HepG2 (cell line): ENCODE measurements around the gene ENKUR. TPM values are rescaled to one million over a fixed set of nuclear protein-coding genes. Genes with fewer than 3 reads are reported as not detected.

Experiments used
- CCAR2 ChIP-seq: fragments of 200-400 bp; formaldehyde crosslinking; optimal IDR thresholded peaks from 2 replicates; pipeline ENCODE3; 2018; ENCODE audit warnings: low read depth, mild to moderate bottlenecking, low read length, moderate library complexity
- CREM ChIP-seq, 2 experiments: sonication (generic) in 1 of 2; formaldehyde crosslinking in 1 of 2; IDR thresholded peaks; 2 replicates each; pipeline versions ENCODE4 v1.4.0 to v1.6.1; 2016 to 2020; ENCODE audit warnings: antibody characterized with exemption in 1 of 2, mild to moderate bottlenecking in 1 of 2, missing genetic modification reagents in 1 of 2
- E2F2 ChIP-seq: sonication (generic); formaldehyde crosslinking; IDR thresholded peaks from 2 replicates; pipeline ENCODE4 v1.4.0; 2020; ENCODE audit warnings: missing genetic modification reagents, borderline replicate concordance
- ETV5 ChIP-seq: IDR thresholded peaks from 2 replicates; pipeline ENCODE4 v1.6.1; 2018; ENCODE audit warnings: missing biosample characterization, missing genetic modification reagents, inconsistent platforms, borderline replicate concordance
- ETV6 ChIP-seq: sonication (generic); formaldehyde crosslinking; conservative IDR thresholded peaks from 2 replicates; pipeline ENCODE4 v1.4.0; 2020; ENCODE audit warnings: missing genetic modification reagents
- FOXP1 ChIP-seq, 2 experiments: fragments of 450-650 bp in 1 of 2; IDR thresholded peaks; 2 replicates each; pipeline ENCODE4 v1.6.1; 2017 to 2018; ENCODE audit warnings: antibody characterized with exemption in 1 of 2
- NPAS2 ChIP-seq: sonication (generic); formaldehyde crosslinking; IDR thresholded peaks from 2 replicates; pipeline ENCODE4 v1.8.0; 2022; ENCODE audit warnings: mild to moderate bottlenecking, missing genetic modification reagents, borderline replicate concordance
- PITX1 ChIP-seq: sonication (generic); formaldehyde crosslinking; IDR thresholded peaks from 2 replicates; pipeline ENCODE4 v1.5.1; 2020; ENCODE audit warnings: mild to moderate bottlenecking, missing genetic modification reagents
- RBM39 ChIP-seq: fragments of 200-400 bp; formaldehyde crosslinking; IDR thresholded peaks from one replicate; pipeline ENCODE4 v1.6.1; 2018; ENCODE audit warnings: antibody characterized with exemption, mild to moderate bottlenecking, low read depth, low read length; ENCODE audit not compliant: poor library complexity, severe bottlenecking
- RFX3 ChIP-seq: IDR thresholded peaks from 2 replicates; pipeline ENCODE4 v1.6.1; 2016; ENCODE audit warnings: missing biosample characterization, missing genetic modification reagents
- SNAI1 ChIP-seq: sonication (generic); formaldehyde crosslinking; IDR thresholded peaks from 2 replicates; pipeline ENCODE4 v1.5.0; 2020; ENCODE audit warnings: mild to moderate bottlenecking, missing genetic modification reagents, borderline replicate concordance
- TCF7L2 ChIP-seq: IDR thresholded peaks from 2 replicates; pipeline ENCODE4 v1.6.1; 2011; ENCODE audit warnings: mild to moderate bottlenecking, low read depth, low read length, moderate library complexity
- U2AF1 ChIP-seq: fragments of 200-400 bp; formaldehyde crosslinking; optimal IDR thresholded peaks from 2 replicates; pipeline ENCODE3; 2017; ENCODE audit warnings: mild to moderate bottlenecking, low read depth, low read length
- ZBTB37 ChIP-seq: sonication (generic); formaldehyde crosslinking; IDR thresholded peaks from 2 replicates; pipeline ENCODE4 v1.4.0; 2020; ENCODE audit warnings: mild to moderate bottlenecking, missing genetic modification reagents
- ZNF430 ChIP-seq: sonication (generic); formaldehyde crosslinking; IDR thresholded peaks from 2 replicates; pipeline ENCODE4 v1.9.0; 2021; ENCODE audit warnings: mild to moderate bottlenecking, missing genetic modification reagents
- ZNF615 ChIP-seq: sonication (generic); formaldehyde crosslinking; IDR thresholded peaks from 2 replicates; pipeline ENCODE4 v1.5.0; 2020; ENCODE audit warnings: mild to moderate bottlenecking, missing genetic modification reagents, borderline replicate concordance
- ZNF678 ChIP-seq: sonication (generic); formaldehyde crosslinking; IDR thresholded peaks from 2 replicates; pipeline ENCODE4 v1.4.0; 2020; ENCODE audit warnings: mild to moderate bottlenecking, missing genetic modification reagents
- ZNF7 ChIP-seq: IDR thresholded peaks from 2 replicates; pipeline ENCODE4 v1.6.1; 2016; ENCODE audit warnings: missing biosample characterization, missing genetic modification reagents
- ZNF724P ChIP-seq: sonication (generic); formaldehyde crosslinking; IDR thresholded peaks from 2 replicates; pipeline ENCODE4 v1.8.0; 2022; ENCODE audit warnings: missing genetic modification reagents, borderline replicate concordance
- ZNF816 ChIP-seq: sonication (generic); formaldehyde crosslinking; IDR thresholded peaks from 2 replicates; pipeline ENCODE4 v1.8.0; 2022; ENCODE audit warnings: missing genetic modification reagents, mild to moderate bottlenecking, borderline replicate concordance
- polyA plus RNA-seq, 8 experiments: library from polyadenylated mRNA; depleted of rRNA in 3 of 8; stranded (reverse) in 7 of 8; unstranded in 1 of 8; fragments of >200 nt; fragmentation: Illumina TruSeq in 4 of 8; extraction: Trizol in 4 of 8; gene quantifications; 2 replicates each; pipeline versions ENCODE4 v1.2.1 to v1.2.3, GENCODE V29; 2011 to 2016; ENCODE audit warnings: low read depth in 4 of 8, missing spikeins in 1 of 8, mixed read lengths in 1 of 8; ENCODE audit not compliant: insufficient read depth in 1 of 8
- total RNA-seq, 5 experiments: library from RNA; depleted of rRNA; stranded (reverse); fragments of >200 nt; fragmentation: Illumina TruSeq; extraction: Trizol; gene quantifications; 2 replicates each; pipeline ENCODE4 v1.2.3, GENCODE V29; 2016; ENCODE audit warnings: low read depth in 1 of 5
- TF ChIP-seq, protein P1 (sequence below): sonication (generic); formaldehyde crosslinking; IDR thresholded peaks from 2 replicates; pipeline ENCODE4 v1.8.0; 2023; ENCODE audit warnings: mild to moderate bottlenecking, missing genetic modification reagents
- TF ChIP-seq, protein P2 (sequence below): sonication (generic); formaldehyde crosslinking; IDR thresholded peaks from 2 replicates; pipeline ENCODE4 v1.5.0; 2020; ENCODE audit warnings: mild to moderate bottlenecking, missing genetic modification reagents

The ENKUR gene
- total and polyA plus RNA-seq, 2 of the 13 experiments (the other 11 are each of a cell fraction or from before 2014, with no cell fraction given), result 0.15 TPM

DNA sequence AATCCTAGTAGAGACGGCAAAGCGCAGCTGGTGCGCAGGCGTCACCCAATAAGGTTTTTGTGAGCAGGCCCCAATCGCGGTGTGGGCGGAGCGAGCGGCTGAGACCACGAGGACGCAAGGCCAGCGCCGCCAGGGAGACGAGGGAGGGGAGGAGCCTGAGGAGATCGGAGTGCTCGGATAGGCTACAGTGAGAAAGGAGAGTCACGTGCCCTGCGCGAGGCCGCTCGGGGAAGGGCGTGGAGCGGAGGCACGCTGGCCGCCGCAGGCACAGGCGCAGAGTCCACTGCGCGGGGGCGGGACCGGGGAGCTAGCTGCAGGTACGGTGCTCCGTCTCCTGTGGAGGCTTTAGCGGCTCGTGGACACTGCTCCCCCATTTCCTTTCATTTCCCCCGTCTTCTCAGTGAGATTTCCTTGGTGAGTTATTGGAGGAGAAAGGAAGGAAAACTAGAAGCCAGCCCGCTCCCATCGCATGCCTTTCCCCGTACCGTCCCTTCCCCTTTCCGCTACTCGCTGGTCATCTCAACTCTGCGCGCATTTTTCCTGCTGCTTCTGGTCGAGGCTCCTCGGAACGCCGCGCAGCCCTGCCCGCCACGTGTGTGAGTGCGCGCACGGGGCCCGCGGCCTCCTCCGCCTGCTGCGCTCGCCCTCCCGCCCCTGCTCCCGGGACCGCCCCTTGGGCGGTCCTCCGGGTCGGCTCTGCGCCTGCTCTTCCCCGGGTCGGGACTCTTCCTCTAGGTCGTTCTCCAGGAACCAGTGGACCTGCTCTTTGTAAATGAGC, 607 bp upstream of the ENKUR start, which contains the start of gene THNSL1 (continued):
- TF ChIP-seq RBM39 (peak; percentile 79), ZNF678 (CRISPR knock-in tag) (0 out of 2 replicates have a peak, but pooled peaks have one; percentile 92), NPAS2 (0 out of 2 replicates have a peak, but pooled peaks have one; percentile 32), U2AF1 (peak; percentile 76), ZNF430 (CRISPR knock-in tag) (peak; percentile 76; the same call in 1 of the 2 replicates), ZNF816 (CRISPR knock-in tag) (peak; percentile 93; the same call in 1 of the 2 replicates), RFX3 (CRISPR knock-in tag) (no peak), ZNF724P (peak; percentile 95), TCF7L2 (no peak), ETV6 (CRISPR knock-in tag) (peak; percentile 44; the same call in 1 of the 2 replicates), SNAI1 (CRISPR knock-in tag) (no peak), ZBTB37 (no peak), PITX1 (CRISPR knock-in tag) (peak; percentile 56; the same call in 1 of the 2 replicates), CREM (IDR thresholded peaks at IDR 0.05) (peak; percentile 25; the same call in 1 of the 2 replicates), CREM (CRISPR knock-in tag; IDR thresholded peaks at IDR 0.05) (no peak), FOXP1 (IDR thresholded peaks at IDR 0.05) (no peak), FOXP1 (CRISPR knock-in tag; IDR thresholded peaks at IDR 0.05) (no peak), ZNF615 (CRISPR knock-in tag) (peak; percentile 64; the same call in 1 of the 2 replicates), CCAR2 (no peak), ETV5 (CRISPR knock-in tag) (0 out of 2 replicates have a peak, but pooled peaks have one; percentile 23), ZNF7 (CRISPR knock-in tag) (no peak), E2F2 (CRISPR knock-in tag) (peak; percentile 97)
- TF ChIP-seq, protein P1, sequence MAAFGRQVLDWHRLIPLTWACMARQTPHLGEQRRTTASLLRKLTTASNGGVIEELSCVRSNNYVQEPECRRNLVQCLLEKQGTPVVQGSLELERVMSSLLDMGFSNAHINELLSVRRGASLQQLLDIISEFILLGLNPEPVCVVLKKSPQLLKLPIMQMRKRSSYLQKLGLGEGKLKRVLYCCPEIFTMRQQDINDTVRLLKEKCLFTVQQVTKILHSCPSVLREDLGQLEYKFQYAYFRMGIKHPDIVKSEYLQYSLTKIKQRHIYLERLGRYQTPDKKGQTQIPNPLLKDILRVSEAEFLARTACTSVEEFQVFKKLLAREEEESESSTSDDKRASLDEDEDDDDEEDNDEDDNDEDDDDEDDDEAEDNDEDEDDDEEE (CRISPR knock-in tag), result peak; percentile 79
- TF ChIP-seq, protein P2, sequence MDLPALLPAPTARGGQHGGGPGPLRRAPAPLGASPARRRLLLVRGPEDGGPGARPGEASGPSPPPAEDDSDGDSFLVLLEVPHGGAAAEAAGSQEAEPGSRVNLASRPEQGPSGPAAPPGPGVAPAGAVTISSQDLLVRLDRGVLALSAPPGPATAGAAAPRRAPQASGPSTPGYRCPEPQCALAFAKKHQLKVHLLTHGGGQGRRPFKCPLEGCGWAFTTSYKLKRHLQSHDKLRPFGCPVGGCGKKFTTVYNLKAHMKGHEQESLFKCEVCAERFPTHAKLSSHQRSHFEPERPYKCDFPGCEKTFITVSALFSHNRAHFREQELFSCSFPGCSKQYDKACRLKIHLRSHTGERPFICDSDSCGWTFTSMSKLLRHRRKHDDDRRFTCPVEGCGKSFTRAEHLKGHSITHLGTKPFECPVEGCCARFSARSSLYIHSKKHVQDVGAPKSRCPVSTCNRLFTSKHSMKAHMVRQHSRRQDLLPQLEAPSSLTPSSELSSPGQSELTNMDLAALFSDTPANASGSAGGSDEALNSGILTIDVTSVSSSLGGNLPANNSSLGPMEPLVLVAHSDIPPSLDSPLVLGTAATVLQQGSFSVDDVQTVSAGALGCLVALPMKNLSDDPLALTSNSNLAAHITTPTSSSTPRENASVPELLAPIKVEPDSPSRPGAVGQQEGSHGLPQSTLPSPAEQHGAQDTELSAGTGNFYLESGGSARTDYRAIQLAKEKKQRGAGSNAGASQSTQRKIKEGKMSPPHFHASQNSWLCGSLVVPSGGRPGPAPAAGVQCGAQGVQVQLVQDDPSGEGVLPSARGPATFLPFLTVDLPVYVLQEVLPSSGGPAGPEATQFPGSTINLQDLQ (CRISPR knock-in tag), result peak; percentile 95
